Subcutaneous adipose tissue (tissue), 4 donors: Measurements from ENCODE around the gene SMARCA4. TPM values are rescaled to one million over a fixed set of nuclear protein-coding genes. Genes with fewer than 3 reads are reported as not detected.

Experiments
- total RNA-seq, 4 donors: library from RNA; depleted of rRNA; stranded (reverse); fragments of >200 nt; gene quantifications; one replicate each; pipeline ENCODE4 v1.1.0, GENCODE V29; 2016
- TF ChIP-seq, protein P1 (sequence below): fragments of 450-650 bp; IDR thresholded peaks from one replicate; pipeline ENCODE4 v1.5.1; 2016; ENCODE audit warnings: low read depth, mild to moderate bottlenecking, control low read depth, antibody characterized with exemption, moderate library complexity

The SMARCA4 gene
- total RNA-seq, 4 donors from 2014 or later: 29.7 to 57.5 (median 39.1) TPM

- TF ChIP-seq, protein P1, sequence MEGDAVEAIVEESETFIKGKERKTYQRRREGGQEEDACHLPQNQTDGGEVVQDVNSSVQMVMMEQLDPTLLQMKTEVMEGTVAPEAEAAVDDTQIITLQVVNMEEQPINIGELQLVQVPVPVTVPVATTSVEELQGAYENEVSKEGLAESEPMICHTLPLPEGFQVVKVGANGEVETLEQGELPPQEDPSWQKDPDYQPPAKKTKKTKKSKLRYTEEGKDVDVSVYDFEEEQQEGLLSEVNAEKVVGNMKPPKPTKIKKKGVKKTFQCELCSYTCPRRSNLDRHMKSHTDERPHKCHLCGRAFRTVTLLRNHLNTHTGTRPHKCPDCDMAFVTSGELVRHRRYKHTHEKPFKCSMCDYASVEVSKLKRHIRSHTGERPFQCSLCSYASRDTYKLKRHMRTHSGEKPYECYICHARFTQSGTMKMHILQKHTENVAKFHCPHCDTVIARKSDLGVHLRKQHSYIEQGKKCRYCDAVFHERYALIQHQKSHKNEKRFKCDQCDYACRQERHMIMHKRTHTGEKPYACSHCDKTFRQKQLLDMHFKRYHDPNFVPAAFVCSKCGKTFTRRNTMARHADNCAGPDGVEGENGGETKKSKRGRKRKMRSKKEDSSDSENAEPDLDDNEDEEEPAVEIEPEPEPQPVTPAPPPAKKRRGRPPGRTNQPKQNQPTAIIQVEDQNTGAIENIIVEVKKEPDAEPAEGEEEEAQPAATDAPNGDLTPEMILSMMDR: no peak
Observed at GRCh38 chr19:10936661-10937084, 24.2 kb upstream of the SMARCA4 start.

- TF ChIP-seq, protein P1: no peak
Observed at GRCh38 chr19:10945264-10945663, 15.6 kb upstream of the SMARCA4 start.

- TF ChIP-seq, protein P1: no peak
Observed at GRCh38 chr19:10946958-10947657, 13.7 kb upstream of the SMARCA4 start.

DNA sequence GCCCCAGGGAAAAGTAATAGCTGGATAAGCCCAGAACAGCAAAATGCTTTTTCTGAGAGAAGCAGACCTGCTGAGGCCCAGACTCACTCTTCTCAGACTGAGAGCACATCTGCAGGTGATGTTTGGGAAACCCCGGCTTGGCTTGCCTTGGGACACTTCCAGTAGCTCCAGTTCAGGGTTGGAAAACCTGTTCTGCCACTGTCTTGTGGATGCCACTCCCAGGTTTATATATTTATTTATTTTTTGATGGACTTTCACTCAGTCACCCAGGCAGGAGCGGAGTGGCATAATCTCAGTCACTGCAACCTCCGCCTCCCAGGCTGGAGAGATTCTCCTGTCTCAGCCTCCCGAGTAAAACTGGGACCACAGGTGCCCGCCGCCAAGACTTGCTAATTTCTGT lies 8.0 kb upstream of the SMARCA4 start:
- TF ChIP-seq, protein P1: no peak

DNA sequence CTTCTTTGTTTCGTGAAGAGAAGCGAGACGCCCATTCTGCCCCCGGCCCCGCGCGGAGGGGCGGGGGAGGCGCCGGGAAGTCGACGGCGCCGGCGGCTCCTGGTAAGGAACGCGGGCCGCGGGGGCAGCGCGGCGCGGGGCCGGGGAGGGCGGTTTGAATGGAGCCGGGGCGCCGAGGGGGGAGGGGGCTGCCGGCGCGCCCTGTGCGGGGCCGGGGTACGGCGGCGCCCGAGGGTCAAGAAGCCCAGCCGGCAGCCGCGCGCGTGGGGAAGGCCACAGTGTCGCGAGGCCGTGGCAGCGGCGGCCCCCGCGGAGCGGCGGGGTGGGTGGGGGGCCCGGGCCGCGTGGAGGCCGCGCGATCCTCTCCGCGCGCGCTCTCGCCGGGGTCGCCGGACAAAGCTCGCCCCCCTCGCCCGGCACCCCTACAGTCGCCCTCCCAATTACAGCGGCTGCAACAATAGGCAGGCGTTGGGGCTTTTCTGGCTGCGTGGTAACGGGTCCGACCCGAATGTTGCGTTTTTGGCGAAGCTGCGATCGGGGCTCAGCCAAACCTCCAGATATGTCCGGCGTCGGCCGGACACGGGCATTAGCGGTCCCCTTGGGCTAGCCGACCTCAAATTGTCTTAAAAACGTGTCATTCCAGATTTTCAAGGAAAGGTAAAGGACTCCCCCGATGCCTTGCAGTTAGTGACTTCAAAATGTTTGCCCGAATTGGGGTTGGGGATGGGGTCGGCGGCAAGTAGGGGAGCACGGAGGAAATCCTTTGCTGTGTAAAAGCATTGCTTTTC lies 437 bp downstream of the SMARCA4 start:
- TF ChIP-seq, protein P1: no peak

GRCh38 chr19:10962863-10963262 lies 2.0 kb downstream of the SMARCA4 start:
- TF ChIP-seq, protein P1: no peak

GRCh38 chr19:10963865-10964264 lies 3.0 kb downstream of the SMARCA4 start:
- TF ChIP-seq, protein P1: no peak
